SU-DHL-6 (cell line): ENCODE measurements around the gene SLC10A3.
"Not testable (repeated sequence)": the region's sequence is repeated elsewhere in the genome, so short reads cannot be mapped to it uniquely, and the experiment has no call there.

Experiments
- CTCF ChIP-seq: fragments of 200-600 bp; sonication (generic); IDR thresholded peaks from one replicate; pipeline ENCODE4 v1.5.1; 2017; ENCODE audit warnings: antibody characterized with exemption, mild to moderate bottlenecking, low read length, moderate library complexity; ENCODE audit not compliant: insufficient read depth, poor library complexity, severe bottlenecking
- EZH2phosphoT487 ChIP-seq: fragments of 200-600 bp; sonication (generic), shearing (Covaris generic); conservative IDR thresholded peaks from 2 replicates; pipeline ENCODE4 v1.6.1; 2018; ENCODE audit warnings: mild to moderate bottlenecking, antibody characterized with exemption, low read length, moderate library complexity, mixed read lengths

- not testable (repeated sequence) for TF ChIP-seq CTCF, EZH2phosphoT487
These were observed 6.2 kb upstream of the SLC10A3 start for GRCh38 chrX:154496591-154497137.
